Measurements from ENCODE around the gene BEND3. TPM values are rescaled to one million over a fixed set of nuclear protein-coding genes. Genes with fewer than 3 reads are reported as not detected.
"Not testable (repeated sequence)": the region's sequence is repeated elsewhere in the genome, so short reads cannot be mapped to it uniquely, and the experiment has no call there.

The BEND3 gene
- total RNA-seq, 4 donors from 2014 or later: 1.1 to 3.2 (median 1.5) TPM

- Histone ChIP-seq H3K27me3 (no peaks in the 10 kb centered on the region), H3K36me3 (no peaks in the 10 kb centered on the region), H3K4me1 (peaks cover 0 to 7% (median 0%) of the 10 kb centered on the region in 3 donors), H3K27ac (no peak overlapping the region), H3K4me3 (no peak overlapping the region), H3K9me3 (no peaks in the 10 kb centered on the region)
- ATAC-seq: no peak
- TF ChIP-seq, protein P1, sequence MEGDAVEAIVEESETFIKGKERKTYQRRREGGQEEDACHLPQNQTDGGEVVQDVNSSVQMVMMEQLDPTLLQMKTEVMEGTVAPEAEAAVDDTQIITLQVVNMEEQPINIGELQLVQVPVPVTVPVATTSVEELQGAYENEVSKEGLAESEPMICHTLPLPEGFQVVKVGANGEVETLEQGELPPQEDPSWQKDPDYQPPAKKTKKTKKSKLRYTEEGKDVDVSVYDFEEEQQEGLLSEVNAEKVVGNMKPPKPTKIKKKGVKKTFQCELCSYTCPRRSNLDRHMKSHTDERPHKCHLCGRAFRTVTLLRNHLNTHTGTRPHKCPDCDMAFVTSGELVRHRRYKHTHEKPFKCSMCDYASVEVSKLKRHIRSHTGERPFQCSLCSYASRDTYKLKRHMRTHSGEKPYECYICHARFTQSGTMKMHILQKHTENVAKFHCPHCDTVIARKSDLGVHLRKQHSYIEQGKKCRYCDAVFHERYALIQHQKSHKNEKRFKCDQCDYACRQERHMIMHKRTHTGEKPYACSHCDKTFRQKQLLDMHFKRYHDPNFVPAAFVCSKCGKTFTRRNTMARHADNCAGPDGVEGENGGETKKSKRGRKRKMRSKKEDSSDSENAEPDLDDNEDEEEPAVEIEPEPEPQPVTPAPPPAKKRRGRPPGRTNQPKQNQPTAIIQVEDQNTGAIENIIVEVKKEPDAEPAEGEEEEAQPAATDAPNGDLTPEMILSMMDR (IDR thresholded peaks at IDR 0.05): no peak
- whole genome bisulfite sequencing, 2 donors (ENCODE audit: low coverage in 1 of 2): 58 to 80% methylated on average over 1 to 4 of the region's 4 CpGs
Measured at GRCh38 chr6:107020239-107020638, 95.1 kb downstream of the BEND3 start.

DNA sequence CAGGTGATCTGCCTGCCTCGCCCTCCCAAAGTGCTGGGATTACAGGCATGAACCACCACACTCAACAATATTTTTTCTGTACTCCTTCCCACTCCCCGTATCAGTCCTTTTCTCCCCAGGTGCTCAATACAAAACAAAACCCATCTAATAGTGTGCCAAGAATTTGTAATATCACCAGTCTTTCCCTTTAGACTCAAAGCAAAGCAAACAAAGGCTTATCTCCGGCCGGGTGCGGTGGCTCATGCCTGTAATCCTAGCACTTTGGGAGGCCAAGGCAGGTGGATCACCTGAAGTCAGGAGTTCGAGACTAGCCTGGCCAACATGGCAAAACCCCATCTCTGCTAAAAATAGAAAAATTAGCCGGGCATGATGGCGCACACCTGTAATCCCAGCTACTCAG, 95.7 kb downstream of the BEND3 start:
- not testable (repeated sequence) for ATAC-seq, H3K27me3 ChIP-seq, H3K4me1 ChIP-seq, H3K27ac ChIP-seq, H3K9me3 ChIP-seq, H3K4me3 ChIP-seq, H3K36me3 ChIP-seq
- WGBS, 2 donors (ENCODE audit: low coverage in 1 of 2): 70 to 71% methylated on average over 4 to 6 of the region's 8 CpGs

- Histone ChIP-seq H3K27ac (no peak overlapping the region), H3K4me1 (peaks cover 0 to 7% (median 0%) of the 10 kb centered on the region in 3 donors), H3K36me3 (no peaks in the 10 kb centered on the region), H3K4me3 (no peak overlapping the region), H3K27me3 (no peaks in the 10 kb centered on the region), H3K9me3 (no peaks in the 10 kb centered on the region)
- 78 to 86% methylated on average over 5 of the region's 5 CpGs for WGBS, 2 donors (ENCODE audit: low coverage in 1 of 2)
- TF ChIP-seq POLR2AphosphoS5 (IDR thresholded peaks at IDR 0.05) (no peak), POLR2A (IDR thresholded peaks at IDR 0.05) (no peak), EP300 (IDR thresholded peaks at IDR 0.05) (no peak)
- TF ChIP-seq, protein P1 (IDR thresholded peaks at IDR 0.05): no peak
- no peak for ATAC-seq
Measured at GRCh38 chr6:107019047-107019446, 96.3 kb downstream of the BEND3 start.

Small RNA genes within 50 kb of the gene (small RNA-seq; reads per million reads assigned to genes)
- gene RNU6-1299P: 0 reads per million in 4 donors

Other genes starting within 250 kb of the BEND3 start
- gene CD24, start 140.8 kb downstream of the BEND3 start, total RNA-seq: 100 to 1,000 TPM in 1 of 4 donors, 1 to 10 TPM in 3; 3.1 to 116 (median 5.3) TPM
- 10 to 100 TPM in 3 of 4 donors, 1 to 10 TPM in 1; 7.7 to 28.0 (median 15.3) TPM for gene MTRES1, start 87.3 kb downstream of the BEND3 start, total RNA-seq